IPS-20b (cell line): ENCODE measurements around the gene LSM11.

Experiments used
- H3K27ac ChIP-seq: one replicate; pipeline ENCODE4 v1.5.1; 2013; ENCODE audit warnings: low read length
- H3K27me3 ChIP-seq: 2 replicates; pipeline ENCODE4 v1.6.1; 2013; ENCODE audit warnings: mild to moderate bottlenecking, low read length, inconsistent platforms; ENCODE audit not compliant: insufficient read depth
- H3K36me3 ChIP-seq: 2 replicates; pipeline ENCODE4 v1.6.1; 2013; ENCODE audit warnings: low read depth, mild to moderate bottlenecking, inconsistent platforms, low read length, moderate library complexity; ENCODE audit not compliant: insufficient read depth
- H3K4me1 ChIP-seq: 2 replicates; pipeline ENCODE4 v1.6.1; 2013; ENCODE audit warnings: mild to moderate bottlenecking, control low read depth, inconsistent platforms, low read length, moderate library complexity; ENCODE audit not compliant: insufficient read depth
- H3K4me3 ChIP-seq: 2 replicates; pipeline ENCODE4 v1.5.1; 2013; ENCODE audit warnings: mild to moderate bottlenecking, low read length, inconsistent platforms
- H3K9ac ChIP-seq: 2 replicates; pipeline ENCODE4 v1.6.1; 2013; ENCODE audit warnings: low read depth, mild to moderate bottlenecking, inconsistent platforms, low read length, moderate library complexity
- H3K9me3 ChIP-seq: 2 replicates; pipeline ENCODE4 v1.6.1; 2013; ENCODE audit warnings: mild to moderate bottlenecking, low read depth, low read length, inconsistent platforms; ENCODE audit not compliant: insufficient read depth

LSM11 gene

GRCh38 chr5:157756122-157756521 is 12.6 kb downstream of the LSM11 start:
- H3K4me3 ChIP-seq: no peak overlapping the region
- no peak overlapping the region for H3K9ac ChIP-seq
- H3K9me3 ChIP-seq: no peaks in the 10 kb centered on the region
- H3K27me3 ChIP-seq: no peaks in the 10 kb centered on the region
- no peaks in the 10 kb centered on the region for H3K4me1 ChIP-seq
- no peak overlapping the region for H3K27ac ChIP-seq
- peaks cover 10% of the 10 kb centered on the region; the same call in 1 of the 2 replicates for H3K36me3 ChIP-seq

- no peaks in the 10 kb centered on the region for H3K9me3 ChIP-seq
- peaks cover 10% of the 10 kb centered on the region; the same call in 1 of the 2 replicates for H3K36me3 ChIP-seq
- no peak overlapping the region for H3K27ac ChIP-seq
- no peaks in the 10 kb centered on the region for H3K27me3 ChIP-seq
- H3K4me1 ChIP-seq: no peaks in the 10 kb centered on the region
- H3K9ac ChIP-seq: no peak overlapping the region
- no peak overlapping the region for H3K4me3 ChIP-seq
These were observed 15.2 kb downstream of the LSM11 start for GRCh38 chr5:157758706-157759105.

DNA sequence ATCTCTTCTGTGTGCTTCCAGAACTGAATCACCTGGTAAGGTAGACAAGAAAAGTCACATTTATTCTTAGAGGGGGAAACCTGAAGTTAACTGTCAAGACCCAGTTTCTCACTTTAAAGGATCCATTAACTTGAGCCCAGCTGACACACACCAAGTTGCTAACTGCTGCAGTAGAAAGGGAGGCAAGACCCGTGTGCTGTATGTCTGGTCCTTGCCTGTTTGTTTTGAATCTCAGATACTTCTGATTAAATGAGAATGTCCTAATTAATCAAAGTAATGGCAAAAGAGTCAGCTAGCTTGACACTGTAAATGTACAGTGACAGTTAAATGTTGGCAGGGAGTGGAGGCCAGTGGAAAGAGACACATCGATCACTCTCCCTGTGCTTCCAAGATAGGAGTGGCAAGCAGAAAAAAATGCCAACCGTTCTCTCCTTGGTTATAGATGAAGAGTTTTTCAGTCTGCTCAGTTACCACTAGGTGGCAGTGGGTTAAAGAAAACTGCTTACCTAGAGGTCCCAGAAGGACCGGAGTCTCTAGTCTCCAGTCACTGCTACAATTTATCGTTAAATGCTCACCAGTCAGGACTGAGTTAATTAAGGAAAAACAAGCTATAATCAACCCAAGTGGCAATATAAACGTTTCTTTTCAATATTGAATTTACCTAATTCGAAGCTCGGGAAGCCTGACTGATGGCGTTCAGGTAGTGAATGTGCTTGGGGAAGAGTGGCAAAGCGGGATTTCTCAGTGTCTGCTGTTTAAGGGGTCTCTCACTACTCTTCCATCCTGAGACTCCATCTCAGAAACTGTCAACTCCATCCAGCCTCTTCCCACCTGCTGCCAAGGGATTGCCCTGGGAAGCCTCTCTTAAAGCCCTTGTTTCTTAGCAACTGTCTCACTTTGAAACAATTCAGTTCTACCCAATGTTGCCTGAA is 18.4 kb downstream of the LSM11 start:
- Histone ChIP-seq H3K27me3 (no peaks in the 10 kb centered on the region), H3K4me1 (no peaks in the 10 kb centered on the region), H3K36me3 (no peaks in the 10 kb centered on the region), H3K9me3 (no peaks in the 10 kb centered on the region), H3K4me3 (no peak overlapping the region), H3K9ac (no peak overlapping the region), H3K27ac (no peak overlapping the region)

- H3K4me3 ChIP-seq: no peak overlapping the region
- H3K4me1 ChIP-seq: no peaks in the 10 kb centered on the region
- H3K36me3 ChIP-seq: no peaks in the 10 kb centered on the region
- no peak overlapping the region for H3K27ac ChIP-seq
- no peak overlapping the region for H3K9ac ChIP-seq
- H3K27me3 ChIP-seq: no peaks in the 10 kb centered on the region
- H3K9me3 ChIP-seq: no peaks in the 10 kb centered on the region
These were observed 21.0 kb downstream of the LSM11 start for GRCh38 chr5:157764531-157764930.

DNA sequence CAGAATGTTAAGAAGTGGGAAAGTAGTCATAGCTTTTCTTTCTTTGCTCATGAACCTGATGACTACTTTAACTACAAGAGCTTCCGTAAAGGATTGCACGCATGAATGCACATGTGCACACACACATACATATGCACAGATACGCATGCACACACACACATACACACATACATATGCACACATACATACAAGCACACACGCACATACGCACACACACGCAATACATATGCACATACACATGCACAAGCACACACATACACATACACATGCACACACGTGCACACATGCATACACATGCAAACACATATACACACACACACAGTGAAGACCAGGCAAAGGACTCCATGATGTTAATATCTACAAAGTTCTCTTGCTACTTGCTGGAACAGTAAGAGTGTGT is 22.9 kb downstream of the LSM11 start:
- Histone ChIP-seq H3K4me3 (no peak overlapping the region), H3K4me1 (no peaks in the 10 kb centered on the region), H3K36me3 (no peaks in the 10 kb centered on the region), H3K27ac (no peak overlapping the region), H3K9ac (no peak overlapping the region), H3K9me3 (no peaks in the 10 kb centered on the region), H3K27me3 (no peaks in the 10 kb centered on the region)

DNA sequence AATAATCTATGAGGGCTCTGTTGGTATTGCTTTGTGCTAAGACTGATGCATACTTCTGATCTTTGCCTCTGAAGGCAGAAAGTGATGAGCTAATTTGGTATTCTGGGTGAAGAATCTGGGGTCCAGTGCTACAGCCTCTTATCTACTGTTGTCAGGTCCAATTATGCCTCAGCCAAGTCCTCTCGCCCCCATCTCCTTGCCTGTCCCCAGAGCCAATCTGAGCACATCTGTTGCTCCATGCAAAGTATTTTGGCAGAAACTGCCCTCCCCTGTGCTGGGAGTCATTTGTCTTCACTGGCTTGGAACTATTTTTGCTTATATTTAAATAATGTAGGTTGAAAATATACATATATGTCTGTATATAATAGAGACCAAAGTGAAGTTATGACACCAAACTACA is 23.4 kb downstream of the LSM11 start:
- Histone ChIP-seq H3K27me3 (no peaks in the 10 kb centered on the region), H3K4me1 (no peaks in the 10 kb centered on the region)

DNA sequence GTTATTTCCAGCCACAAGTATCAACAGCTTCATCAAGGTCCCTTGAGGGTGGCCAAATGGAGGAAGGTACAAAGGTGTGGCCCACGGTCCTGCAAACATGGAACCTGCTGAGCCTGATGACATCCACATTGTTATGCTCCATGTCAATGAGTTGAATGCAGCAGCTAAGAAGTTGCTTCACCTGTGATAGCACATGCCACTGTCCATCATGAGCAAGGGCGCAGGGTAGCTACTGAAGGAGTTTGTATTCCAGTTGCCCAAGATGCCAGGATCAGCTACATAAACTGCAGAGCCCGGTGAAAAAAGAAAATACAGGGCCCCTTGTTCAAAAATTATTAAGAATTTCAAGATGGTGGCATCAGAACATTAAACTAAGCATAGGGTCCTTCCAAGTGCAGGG is 24.2 kb downstream of the LSM11 start:
- H3K27me3 ChIP-seq: no peaks in the 10 kb centered on the region
- no peak overlapping the region for H3K9ac ChIP-seq
- H3K27ac ChIP-seq: no peak overlapping the region
- H3K4me3 ChIP-seq: no peak overlapping the region
- no peaks in the 10 kb centered on the region for H3K4me1 ChIP-seq
- no peaks in the 10 kb centered on the region for H3K9me3 ChIP-seq
- H3K36me3 ChIP-seq: no peaks in the 10 kb centered on the region

More for the DNA sequence above, 23.4 kb downstream of the LSM11 start:
- Histone ChIP-seq H3K9me3 (no peaks in the 10 kb centered on the region), H3K36me3 (no peaks in the 10 kb centered on the region), H3K4me3 (no peak overlapping the region), H3K9ac (no peak overlapping the region), H3K27ac (no peak overlapping the region)

DNA sequence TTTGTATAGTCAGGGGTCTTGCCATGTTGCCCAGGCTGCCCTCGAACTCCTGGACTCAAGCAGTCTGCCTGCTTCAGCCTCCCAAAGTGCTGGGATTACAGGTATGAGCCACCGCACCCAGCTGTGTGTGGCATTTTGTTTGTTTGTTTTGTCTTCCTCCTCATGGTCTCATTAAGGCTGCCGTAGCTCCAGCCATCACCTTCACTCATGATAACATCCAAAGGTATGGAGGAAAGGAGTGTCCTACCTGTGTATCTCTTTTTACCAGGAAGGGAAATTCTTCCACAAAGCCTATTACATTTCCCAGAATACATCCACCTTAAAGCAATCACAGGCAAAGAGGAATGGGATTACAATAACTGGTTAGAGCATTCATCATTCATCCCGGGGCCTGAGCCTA is 27.2 kb downstream of the LSM11 start:
- Histone ChIP-seq H3K27me3 (no peaks in the 10 kb centered on the region), H3K4me1 (no peaks in the 10 kb centered on the region), H3K9ac (no peak overlapping the region), H3K4me3 (no peak overlapping the region), H3K9me3 (no peaks in the 10 kb centered on the region), H3K27ac (no peak overlapping the region), H3K36me3 (no peaks in the 10 kb centered on the region)

GRCh38 chr5:157772127-157772526 is 28.6 kb downstream of the LSM11 start:
- Histone ChIP-seq H3K36me3 (no peaks in the 10 kb centered on the region), H3K27me3 (no peaks in the 10 kb centered on the region), H3K27ac (no peak overlapping the region), H3K4me3 (no peak overlapping the region), H3K4me1 (no peaks in the 10 kb centered on the region), H3K9ac (no peak overlapping the region), H3K9me3 (no peaks in the 10 kb centered on the region)

GRCh38 chr5:157778121-157778805 is 34.8 kb downstream of the LSM11 start:
- H3K4me3 ChIP-seq: no peak overlapping the region
- H3K9ac ChIP-seq: no peak overlapping the region
- no peaks in the 10 kb centered on the region for H3K4me1 ChIP-seq
- no peak overlapping the region for H3K27ac ChIP-seq
- no peaks in the 10 kb centered on the region for H3K36me3 ChIP-seq
- H3K9me3 ChIP-seq: no peaks in the 10 kb centered on the region
- no peaks in the 10 kb centered on the region for H3K27me3 ChIP-seq

DNA sequence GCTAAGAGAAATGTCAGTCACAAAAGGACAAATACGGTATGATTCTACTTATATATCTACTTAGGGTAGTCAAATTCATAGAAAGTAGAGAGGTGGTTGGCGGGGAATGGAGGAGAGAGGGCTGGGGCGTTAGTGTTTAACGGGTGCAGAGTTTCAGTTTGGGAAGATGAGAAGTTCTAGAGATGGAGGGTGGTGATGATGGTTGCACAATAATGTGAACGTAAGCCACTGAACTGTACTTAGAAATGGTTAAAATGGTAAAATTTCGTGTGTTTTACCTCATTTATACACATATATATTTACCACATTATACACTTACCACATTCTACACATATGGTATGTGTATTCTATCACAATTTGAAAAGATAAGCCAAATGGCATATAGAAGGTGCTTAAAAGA is 35.7 kb downstream of the LSM11 start:
- Histone ChIP-seq H3K27me3 (no peaks in the 10 kb centered on the region), H3K36me3 (no peaks in the 10 kb centered on the region; the same call in 1 of the 2 replicates), H3K4me3 (no peak overlapping the region), H3K9me3 (no peaks in the 10 kb centered on the region), H3K4me1 (no peaks in the 10 kb centered on the region), H3K27ac (no peak overlapping the region), H3K9ac (no peak overlapping the region)

DNA sequence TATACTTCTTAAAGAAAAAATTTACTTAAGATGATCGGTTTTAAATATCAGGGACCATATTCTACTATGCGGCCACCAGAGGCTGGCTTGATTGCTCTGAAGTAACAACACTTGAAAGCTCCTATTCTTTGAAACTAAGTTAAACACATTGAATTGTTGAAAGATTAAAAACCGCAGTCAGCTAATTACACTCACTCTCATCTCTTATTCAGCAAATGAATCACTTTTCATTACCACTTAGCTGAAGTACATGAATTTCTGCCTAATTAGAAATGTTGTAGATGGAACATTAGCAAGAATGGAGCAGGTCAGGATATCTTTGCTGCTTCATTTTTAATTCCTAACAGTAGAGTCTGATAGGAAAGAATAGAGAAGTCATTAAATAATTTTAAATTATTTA is 42.3 kb downstream of the LSM11 start:
- Histone ChIP-seq H3K9ac (no peak overlapping the region), H3K27me3 (no peaks in the 10 kb centered on the region), H3K4me3 (no peak overlapping the region), H3K27ac (no peak overlapping the region), H3K9me3 (no peaks in the 10 kb centered on the region), H3K4me1 (no peaks in the 10 kb centered on the region), H3K36me3 (peaks cover 46% of the 10 kb centered on the region)
